ENCODE measurements around the gene RAB15. TPM values are rescaled to one million over a fixed set of nuclear protein-coding genes. Genes with fewer than 3 reads are reported as not detected.

The RAB15 gene
- total and polyA plus RNA-seq, 2 of the 8 experiments (the other 6 are each of a cell fraction or from before 2014, with no cell fraction given) = 38.8 to 58.1 TPM

DNA sequence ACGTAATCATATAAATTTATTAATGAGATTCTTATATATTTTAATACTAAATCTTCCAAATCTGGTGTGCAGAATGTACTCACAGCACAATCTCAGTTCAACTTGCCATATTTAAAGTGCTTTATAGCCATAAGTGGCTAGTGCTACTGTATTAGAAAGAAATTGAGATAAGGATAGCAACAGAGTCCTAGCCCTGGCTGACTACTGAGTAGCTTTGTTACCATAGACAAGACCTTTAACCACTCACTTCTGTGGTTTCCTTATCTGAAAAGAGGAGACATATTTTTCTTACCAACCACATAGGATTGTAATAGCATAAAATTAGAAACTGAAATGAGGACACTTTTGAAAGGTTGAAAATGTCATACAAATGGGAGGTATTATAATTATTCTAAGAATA is 59.9 kb downstream of the RAB15 start:
- Histone ChIP-seq H4K20me1 (replicated peaks in 1 of 2; ENCODE audit: control insufficient read depth in 1 of 2, insufficient read depth in 2 of 2, low read length in 2 of 2) (no peaks in the 10 kb centered on the region), H3K4me2 (ENCODE audit: insufficient read depth in 1 of 2, low read depth in 2 of 2, low read length in 2 of 2) (no peak overlapping the region), H2BK20ac (ENCODE audit: low read length) (no peak overlapping the region), H2BK12ac (ENCODE audit: low read depth, low read length) (no peak overlapping the region), H3K9ac (replicated peaks in 1 of 4; ENCODE audit: extremely low read depth in 1 of 4, low read depth in 3 of 4, low read length in 3 of 4) (no peak overlapping the region), H2BK5ac (ENCODE audit: low read depth, low read length) (no peak overlapping the region), H3K23me2 (ENCODE audit: low read depth, low read length) (peaks cover 5% of the 10 kb centered on the region), H2BK120ac (replicated peaks; ENCODE audit: low read depth, low read length) (no peak overlapping the region), H2AK5ac (ENCODE audit: low read depth, low read length) (no peak overlapping the region), H3K27me3 (replicated peaks in 1 of 4; ENCODE audit: control insufficient read depth in 3 of 4, extremely low read depth in 1 of 4, insufficient read depth in 3 of 4, low read length in 3 of 4) (peaks cover 0 to 1% (median 0%) of the 10 kb centered on the region in 4 experiments; a peak in 1 of 7 replicates), H3K4ac (replicated peaks; ENCODE audit: insufficient read length, low read depth, low read length) (no peak overlapping the region), H2BK15ac (ENCODE audit: low read length) (no peak overlapping the region), H4K5ac (ENCODE audit: insufficient read length, low read depth, low read length) (no peak overlapping the region), H3K36me3 (ENCODE audit: control insufficient read depth in 2 of 4, insufficient read depth in 4 of 4, low read length in 3 of 4) (no peaks in the 10 kb centered on the region), H3K79me2 (ENCODE audit: control insufficient read depth in 1 of 2, insufficient read depth in 2 of 2, low read length in 2 of 2) (peaks cover 5 to 21% of the 10 kb centered on the region in 2 experiments; a peak in 3 of 4 replicates), H3K14ac (ENCODE audit: insufficient read length) (no peak overlapping the region), H3K4me1 (replicated peaks in 1 of 4; ENCODE audit: control insufficient read depth in 3 of 4, insufficient read depth in 4 of 4, low read length in 3 of 4) (peaks cover 0 to 4% (median 3%) of the 10 kb centered on the region in 4 experiments; a peak in 4 of 7 replicates), H4K8ac (ENCODE audit: extremely low read depth, insufficient read depth, low read length) (no peak overlapping the region), H3K79me1 (ENCODE audit: low read depth, low read length) (no peaks in the 10 kb centered on the region; the same call in none of the 2 replicates), H3K27ac (ENCODE audit: low read depth, low read length) (no peak overlapping the region), H3K23ac (ENCODE audit: insufficient read length) (no peak overlapping the region), H3K9me3 (ENCODE audit: insufficient read depth in 2 of 2, low read depth in 1 of 2, low read length in 1 of 2) (no peaks in the 10 kb centered on the region), H3K18ac (ENCODE audit: extremely low read depth, low read length) (no peak overlapping the region), H3K4me3 (ENCODE audit: extremely low read depth in 1 of 4, insufficient read depth in 2 of 4, low read depth in 3 of 4, low read length in 4 of 4) (no peak overlapping the region), H4K91ac (replicated peaks; ENCODE audit: insufficient read length, low read length) (no peak overlapping the region), H3K56ac (replicated peaks; ENCODE audit: insufficient read length, low read depth, low read length) (no peak overlapping the region), H2AFZ (ENCODE audit: low read length) (no peak overlapping the region)
- 0% methylated on average over 1 of the region's 1 CpG; no CpG with 5 or more reads in 1 of the 2 experiments for WGBS, 2 experiments (ENCODE audit: extremely low coverage in 1 of 2, insufficient coverage in 1 of 2, insufficient read length in 1 of 2, insufficient replicate concordance in 2 of 2, low coverage in 1 of 2, low lambda C conversion rate in 2 of 2, missing lambda C conversion rate in 1 of 2)
- POLR2A ChIA-PET (ENCODE audit: partially characterized antibody) = no interaction called here
- CTCF ChIA-PET (ENCODE audit: partially characterized antibody) = interaction anchor here (0.6 to 4.9 kb wide), 11 partner anchors 12 to 117 kb away, joined by 3 to 66 read pairs (median 8); no protein-coding TSS in a partner anchor
- no peak for FAIRE-seq
- DNase-seq (ENCODE audit: low read depth in 1 of 2, low spot score in 2 of 2) = no peak
- TF ChIP-seq NANOG (IDR thresholded peaks at IDR 0.05; ENCODE audit: insufficient read depth, low read depth, low read length, poor library complexity, severe bottlenecking) = no peak
- TF ChIP-seq RNF2 (IDR thresholded peaks at IDR 0.05; ENCODE audit: borderline replicate concordance, low read depth, low read length, missing control alignments, poor library complexity, severe bottlenecking) = no peak
- no peak for TF ChIP-seq RFX5 (IDR thresholded peaks at IDR 0.05; ENCODE audit: borderline replicate concordance, low read depth, low read length)
- no peak for TF ChIP-seq SRF (IDR thresholded peaks at IDR 0.05; ENCODE audit: low read depth, low read length)
- TF ChIP-seq POLR2AphosphoS5 (IDR thresholded peaks at IDR 0.05; ENCODE audit: low read depth, low read length) = no peak
- TF ChIP-seq E2F6 (IDR thresholded peaks at IDR 0.05) = no peak
- TF ChIP-seq HDAC2 (IDR thresholded peaks at IDR 0.05; ENCODE audit: borderline replicate concordance in 1 of 2, low read depth in 2 of 2, low read length in 2 of 2) = no peak
- TF ChIP-seq CTCF (IDR thresholded peaks at IDR 0.05; ENCODE audit: control extremely low read depth in 1 of 3, insufficient read depth in 1 of 3, low read depth in 1 of 3, low read length in 3 of 3) = no peak
- TF ChIP-seq ASH2L (IDR thresholded peaks at IDR 0.05; ENCODE audit: low read length) = no peak

All from H1 (cell line).